Measurements from ENCODE around the gene XRCC1.

XRCC1 gene

DNA sequence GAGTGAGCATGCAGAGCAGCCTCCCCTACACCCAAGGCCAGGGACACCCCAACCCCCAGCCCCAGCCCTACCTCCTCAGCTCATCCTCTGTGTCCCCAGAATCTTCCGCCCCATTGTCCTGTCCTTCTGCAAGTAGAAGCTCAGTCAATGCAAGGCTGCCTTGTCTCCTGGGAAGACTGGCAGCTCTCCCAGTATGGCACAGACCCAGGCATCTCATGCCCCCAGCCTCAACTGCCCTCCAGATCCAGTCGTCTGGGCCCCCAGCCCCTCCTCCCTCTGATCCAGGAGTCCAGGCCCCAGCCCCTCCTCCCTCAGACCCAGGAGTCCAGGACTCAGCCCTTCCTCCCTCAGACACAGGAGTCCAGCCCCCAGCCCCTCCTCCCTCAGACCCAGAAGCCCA lies 29.3 kb downstream of the XRCC1 start:
- no peak overlapping the region for H3K4me3 ChIP-seq (ENCODE audit: control insufficient read depth, low read depth, low read length)
- DNase-seq (ENCODE audit: low read depth), result no peak
- TF ChIP-seq, protein P1, sequence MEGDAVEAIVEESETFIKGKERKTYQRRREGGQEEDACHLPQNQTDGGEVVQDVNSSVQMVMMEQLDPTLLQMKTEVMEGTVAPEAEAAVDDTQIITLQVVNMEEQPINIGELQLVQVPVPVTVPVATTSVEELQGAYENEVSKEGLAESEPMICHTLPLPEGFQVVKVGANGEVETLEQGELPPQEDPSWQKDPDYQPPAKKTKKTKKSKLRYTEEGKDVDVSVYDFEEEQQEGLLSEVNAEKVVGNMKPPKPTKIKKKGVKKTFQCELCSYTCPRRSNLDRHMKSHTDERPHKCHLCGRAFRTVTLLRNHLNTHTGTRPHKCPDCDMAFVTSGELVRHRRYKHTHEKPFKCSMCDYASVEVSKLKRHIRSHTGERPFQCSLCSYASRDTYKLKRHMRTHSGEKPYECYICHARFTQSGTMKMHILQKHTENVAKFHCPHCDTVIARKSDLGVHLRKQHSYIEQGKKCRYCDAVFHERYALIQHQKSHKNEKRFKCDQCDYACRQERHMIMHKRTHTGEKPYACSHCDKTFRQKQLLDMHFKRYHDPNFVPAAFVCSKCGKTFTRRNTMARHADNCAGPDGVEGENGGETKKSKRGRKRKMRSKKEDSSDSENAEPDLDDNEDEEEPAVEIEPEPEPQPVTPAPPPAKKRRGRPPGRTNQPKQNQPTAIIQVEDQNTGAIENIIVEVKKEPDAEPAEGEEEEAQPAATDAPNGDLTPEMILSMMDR (conservative IDR thresholded peaks at IDR 0.05; ENCODE audit: control insufficient read depth, insufficient read depth, low read depth, low read length), result no peak

DNA sequence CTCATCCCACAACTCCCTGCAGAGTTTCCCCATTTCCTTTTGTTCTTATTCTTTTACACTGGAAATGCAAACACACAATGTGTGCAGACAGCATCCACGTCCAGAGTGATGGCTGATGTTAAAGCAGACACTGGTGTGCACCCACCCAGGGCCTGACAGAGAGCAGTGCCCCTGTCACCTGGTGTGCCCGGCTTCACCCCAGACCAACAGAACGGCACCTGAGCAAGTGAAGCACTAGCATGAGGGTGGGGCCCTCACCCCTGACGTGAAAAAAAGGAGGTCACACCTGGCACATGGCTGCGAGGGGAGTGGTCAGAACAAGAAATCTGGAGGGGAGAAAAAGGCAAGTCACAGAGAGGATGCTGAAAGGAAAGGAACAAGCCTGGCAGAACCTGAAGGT lies 30.1 kb downstream of the XRCC1 start:
- TF ChIP-seq, protein P1 (conservative IDR thresholded peaks at IDR 0.05; ENCODE audit: control insufficient read depth, insufficient read depth, low read depth, low read length), result no peak
- no peak overlapping the region for H3K4me3 ChIP-seq (ENCODE audit: control insufficient read depth, low read depth, low read length)
- DNase-seq (ENCODE audit: low read depth), result no peak

DNA sequence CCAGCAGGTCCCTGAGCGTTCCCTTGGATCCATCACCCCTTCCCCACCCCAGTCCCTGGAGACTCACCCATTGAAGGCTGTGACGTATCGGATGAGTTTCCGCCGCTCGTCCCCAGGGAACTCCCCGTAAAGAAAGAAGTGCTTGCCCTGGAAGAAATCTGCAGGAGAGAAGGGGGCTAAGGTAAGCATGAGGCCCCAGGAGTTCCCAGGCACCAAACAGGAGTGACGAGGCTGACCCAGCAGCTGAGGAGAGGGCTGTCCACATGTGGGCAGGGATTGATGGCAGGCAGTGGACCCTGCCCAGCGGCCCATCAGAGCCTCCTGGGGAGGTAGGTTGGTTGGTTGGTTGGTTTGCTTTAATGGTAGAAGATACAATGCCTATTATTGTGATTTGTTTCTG lies 31.2 kb downstream of the XRCC1 start:
- H3K4me3 ChIP-seq (ENCODE audit: control insufficient read depth, low read depth, low read length), result no peak overlapping the region
- DNase-seq (ENCODE audit: low read depth), result no peak
- TF ChIP-seq, protein P1 (conservative IDR thresholded peaks at IDR 0.05; ENCODE audit: control insufficient read depth, insufficient read depth, low read depth, low read length), result no peak

DNA sequence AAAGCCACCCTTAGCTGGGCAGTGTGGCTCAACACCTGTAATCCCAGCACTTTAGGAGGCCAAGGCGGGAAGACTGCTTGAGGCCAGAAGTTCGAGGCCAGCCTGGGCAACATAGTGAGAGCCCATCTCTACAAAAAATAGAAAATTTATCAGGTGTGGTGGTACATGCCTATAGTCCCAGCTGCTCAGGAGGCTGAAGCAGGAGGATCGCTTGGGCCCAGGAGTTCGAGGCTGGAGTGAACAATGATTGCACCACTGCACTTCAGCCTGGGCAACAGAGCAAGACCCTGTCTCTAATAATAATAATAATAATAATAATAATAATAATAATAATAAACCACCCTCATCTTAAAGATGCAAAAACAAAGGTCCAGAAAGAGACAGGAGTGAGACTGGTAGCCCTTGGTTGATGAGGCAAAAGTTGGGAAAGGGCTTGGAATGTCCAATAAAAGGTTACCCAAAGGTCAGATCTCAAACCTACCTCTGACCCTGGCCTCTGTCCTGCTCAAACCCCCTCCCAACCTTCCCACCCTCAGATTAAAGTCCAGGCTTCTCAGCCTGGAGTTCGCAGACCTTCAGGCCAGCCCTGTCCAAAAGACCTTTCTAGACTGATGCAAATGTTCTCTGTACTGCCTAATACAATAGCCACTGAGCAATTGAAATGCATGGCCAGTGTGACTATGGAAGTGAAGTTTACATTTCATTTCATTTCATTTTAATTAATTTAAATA lies 33.2 kb downstream of the XRCC1 start:
- DNase-seq (ENCODE audit: low read depth), result no peak
- H3K4me3 ChIP-seq (ENCODE audit: control insufficient read depth, low read depth, low read length), result no peak overlapping the region
- TF ChIP-seq, protein P1 (conservative IDR thresholded peaks at IDR 0.05; ENCODE audit: control insufficient read depth, insufficient read depth, low read depth, low read length), result no peak

DNA sequence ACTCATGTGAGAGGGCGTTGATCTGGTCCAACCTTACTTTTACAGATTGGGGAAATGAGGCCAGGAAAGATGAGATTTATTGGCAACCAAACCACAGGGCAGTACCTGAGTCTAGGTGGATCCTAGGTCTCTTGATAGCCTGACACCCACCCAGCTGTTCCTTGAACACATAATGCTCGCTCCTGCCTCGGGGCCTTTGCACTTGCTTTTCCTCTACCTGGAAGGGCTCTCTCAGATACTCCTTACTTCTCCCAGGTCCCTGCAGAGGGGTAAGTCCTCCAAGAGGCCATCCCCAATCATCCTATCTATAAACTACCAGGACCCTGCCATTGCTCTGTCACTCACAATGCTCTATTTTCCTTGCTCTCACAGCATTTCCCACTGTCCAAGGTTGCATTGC lies 34.9 kb downstream of the XRCC1 start:
- H3K4me3 ChIP-seq (ENCODE audit: control insufficient read depth, low read depth, low read length), result no peak overlapping the region
- TF ChIP-seq, protein P1 (conservative IDR thresholded peaks at IDR 0.05; ENCODE audit: control insufficient read depth, insufficient read depth, low read depth, low read length), result no peak
- DNase-seq (ENCODE audit: low read depth), result no peak

DNA sequence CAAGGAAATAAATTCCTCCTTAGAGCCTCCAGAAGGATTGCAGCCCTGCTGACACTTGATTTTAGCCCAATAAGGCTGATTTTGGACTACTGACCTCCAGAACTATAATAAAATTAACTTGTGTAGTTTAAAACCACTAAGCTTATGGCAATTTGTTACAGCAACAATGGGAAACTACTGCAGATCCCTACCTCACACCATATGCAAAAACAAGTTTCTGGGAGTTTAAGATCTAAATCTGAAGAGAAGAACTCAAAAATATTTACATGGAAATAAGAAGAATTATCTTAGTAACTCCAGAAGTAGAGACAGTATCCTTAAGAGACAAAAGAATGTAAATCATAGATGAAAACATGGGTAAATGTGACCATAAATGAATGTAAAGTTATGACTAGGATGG lies 36.4 kb downstream of the XRCC1 start:
- TF ChIP-seq, protein P1 (conservative IDR thresholded peaks at IDR 0.05; ENCODE audit: control insufficient read depth, insufficient read depth, low read depth, low read length), result no peak
- DNase-seq (ENCODE audit: low read depth), result no peak
- no peak overlapping the region for H3K4me3 ChIP-seq (ENCODE audit: control insufficient read depth, low read depth, low read length)

All from fibroblast of mammary gland (primary cell).